GM19099 (cell line): ENCODE measurements around the gene FITM1.

Experiments
- POLR2A ChIP-seq: IDR thresholded peaks from 3 replicates; pipeline ENCODE4 v1.6.1; 2011; ENCODE audit warnings: low read depth; ENCODE audit not compliant: insufficient read length; ENCODE audit errors: extremely low read depth

FITM1 gene

DNA sequence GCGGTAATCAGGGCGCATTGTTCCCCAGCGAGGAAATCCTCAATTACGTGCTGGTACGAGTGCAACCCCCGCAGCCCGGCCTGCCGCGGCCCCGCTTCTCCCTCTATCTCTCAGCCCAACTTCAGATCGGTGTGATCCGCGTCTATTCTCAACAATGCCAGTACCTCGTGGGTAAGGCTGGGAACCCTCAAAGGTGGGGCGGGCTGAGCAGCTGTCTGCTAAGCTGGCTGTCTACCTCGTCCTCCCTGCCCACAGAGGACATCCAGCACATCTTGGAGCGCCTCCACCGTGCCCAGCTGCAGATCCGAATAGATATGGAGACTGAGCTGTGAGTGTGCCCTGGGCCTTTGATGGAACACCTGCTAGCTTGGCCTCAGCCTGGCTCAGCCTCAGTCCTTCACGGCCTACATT is 42.4 kb downstream of the FITM1 start:
- TF ChIP-seq POLR2A: peak; percentile 25

DNA sequence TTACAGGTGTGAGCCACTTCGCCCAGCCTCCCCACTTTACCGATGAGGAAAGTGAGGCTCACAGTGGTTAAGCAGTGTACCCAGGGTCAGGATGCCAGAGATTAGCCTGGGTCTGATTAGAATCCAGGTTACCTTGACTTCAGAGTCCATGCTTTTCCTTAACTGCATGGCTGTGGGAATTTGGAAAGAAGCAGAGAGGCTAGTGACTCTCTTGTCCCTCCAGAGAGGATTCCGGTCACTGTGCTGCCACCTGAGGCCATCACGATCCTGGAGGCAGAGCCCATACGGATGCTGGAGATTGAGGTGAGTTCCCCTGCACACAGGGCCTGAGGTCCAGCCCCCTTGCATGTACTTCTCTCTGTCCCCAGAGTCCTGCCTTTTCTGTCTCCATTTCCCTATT is 46.1 kb downstream of the FITM1 start:
- TF ChIP-seq POLR2A: no peak

DNA sequence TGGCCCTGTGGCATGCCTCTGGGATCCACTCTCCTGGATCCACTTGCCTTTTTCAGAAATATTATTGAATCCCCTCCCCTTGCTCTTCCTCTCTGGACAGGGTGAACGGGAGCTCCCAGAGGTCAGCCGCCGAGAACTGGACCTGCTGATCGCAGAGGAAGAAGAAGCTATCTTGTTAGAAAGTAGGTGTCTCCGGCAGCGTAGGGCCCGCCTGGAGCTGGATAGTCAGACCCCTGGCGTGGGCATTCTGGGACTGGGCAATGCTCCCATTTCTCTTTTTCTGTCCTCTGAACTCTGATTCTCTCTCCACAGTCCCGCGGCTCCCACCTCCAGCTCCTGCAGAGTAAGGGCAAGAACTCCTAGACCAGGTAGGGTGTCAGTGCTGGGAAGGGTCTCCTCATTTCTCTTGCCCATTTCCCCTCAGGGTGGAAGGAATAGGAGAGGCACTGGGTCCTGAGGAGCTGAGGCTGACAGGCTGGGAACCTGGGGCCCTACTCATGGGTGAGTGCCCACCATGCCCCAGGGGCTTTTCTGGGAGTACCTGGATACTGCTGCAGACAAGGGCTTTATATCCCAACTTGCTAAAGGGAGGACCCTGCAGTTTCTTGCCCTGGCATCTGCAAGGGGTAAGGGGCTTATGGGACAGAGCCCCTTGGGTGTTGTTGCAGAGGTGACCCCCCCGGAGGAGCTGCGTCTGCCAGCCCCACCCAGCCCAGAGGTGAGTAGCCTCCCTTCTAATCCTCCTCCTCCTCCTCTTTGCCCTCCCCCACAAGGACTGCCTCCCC is 46.8 kb downstream of the FITM1 start:
- TF ChIP-seq POLR2A: no peak

DNA sequence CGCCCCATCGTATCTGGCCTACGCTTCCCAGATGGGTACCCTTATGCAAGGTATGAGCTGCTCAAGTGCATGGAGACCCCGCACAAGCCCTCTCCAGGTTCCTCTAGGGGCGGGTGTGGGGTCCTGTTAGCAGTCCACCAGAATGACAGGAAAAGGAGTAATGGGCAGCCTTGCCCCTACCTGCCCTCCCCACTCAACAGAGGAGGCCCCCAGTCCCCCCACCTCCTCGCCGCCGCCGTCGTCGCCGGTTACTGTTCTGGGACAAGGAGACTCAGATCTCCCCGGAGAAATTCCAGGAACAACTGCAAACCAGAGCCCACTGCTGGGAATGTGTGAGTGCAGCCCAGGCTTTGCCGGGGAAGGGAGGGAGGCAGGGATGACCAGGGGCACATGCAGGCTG is 47.4 kb downstream of the FITM1 start:
- no peak for TF ChIP-seq POLR2A

DNA sequence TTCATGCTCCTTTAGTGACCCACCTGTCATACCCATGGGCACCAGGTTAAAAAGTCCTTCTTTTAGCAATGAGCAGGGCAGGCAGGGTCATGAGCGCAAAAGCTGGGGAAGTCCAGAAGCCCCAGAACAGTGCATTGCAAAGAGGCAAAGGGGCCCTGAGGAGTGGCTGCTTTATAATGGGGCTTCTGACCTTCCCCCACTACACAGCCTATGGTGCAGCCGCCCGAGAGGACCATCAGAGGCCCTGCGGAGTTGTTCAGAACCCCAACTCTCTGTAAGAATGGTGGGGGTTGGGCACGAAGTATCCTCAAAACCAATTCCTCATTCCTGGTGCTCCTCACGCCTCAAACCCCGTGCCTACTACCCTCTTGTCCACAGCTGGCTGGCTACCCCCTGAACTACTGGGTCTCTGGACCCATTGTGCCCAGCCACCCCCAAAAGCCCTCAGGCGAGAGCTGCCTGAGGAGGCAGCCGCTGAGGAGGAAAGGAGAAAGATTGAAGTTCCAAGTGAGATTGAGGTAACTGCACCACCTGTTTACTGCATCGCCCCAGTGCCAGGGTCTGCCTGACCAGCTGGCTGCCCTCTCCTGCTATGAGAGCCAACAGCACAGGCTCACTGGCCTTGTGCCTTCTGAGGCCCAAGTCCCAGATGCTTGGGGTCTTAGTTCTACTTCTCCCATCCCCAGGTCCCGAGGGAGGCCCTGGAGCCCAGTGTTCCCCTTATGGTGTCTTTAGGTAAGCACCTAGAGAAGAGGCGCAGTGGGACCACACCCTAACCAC is 48.1 kb downstream of the FITM1 start:
- TF ChIP-seq POLR2A: no peak

DNA sequence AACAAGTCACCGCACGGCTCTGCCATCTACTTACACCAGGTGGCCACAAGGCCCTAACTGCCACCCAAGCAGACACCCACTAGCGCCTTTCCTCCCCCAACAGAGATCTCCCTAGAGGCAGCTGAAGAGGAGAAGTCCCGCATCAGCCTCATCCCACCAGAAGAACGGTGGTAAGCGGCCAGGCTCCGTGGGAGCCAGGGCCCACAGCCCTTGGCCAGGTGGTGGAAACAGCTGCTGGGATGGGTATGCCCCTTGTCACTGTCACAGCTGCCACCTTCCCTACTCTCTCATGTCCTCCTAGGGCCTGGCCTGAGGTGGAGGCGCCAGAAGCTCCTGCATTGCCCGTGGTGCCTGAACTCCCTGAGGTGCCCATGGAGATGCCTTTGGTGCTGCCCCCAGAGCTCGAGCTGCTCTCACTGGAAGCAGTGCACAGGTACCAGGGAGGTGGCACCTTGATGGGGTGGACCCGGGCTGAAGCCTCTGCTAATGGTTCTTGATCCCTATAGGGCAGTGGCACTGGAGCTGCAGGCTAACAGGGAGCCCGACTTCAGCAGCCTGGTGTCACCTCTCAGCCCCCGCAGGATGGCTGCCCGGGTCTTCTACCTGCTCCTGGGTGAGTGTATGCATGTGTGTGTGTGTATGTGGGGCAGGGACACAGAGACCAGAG is 49.0 kb downstream of the FITM1 start:
- no peak for TF ChIP-seq POLR2A

DNA sequence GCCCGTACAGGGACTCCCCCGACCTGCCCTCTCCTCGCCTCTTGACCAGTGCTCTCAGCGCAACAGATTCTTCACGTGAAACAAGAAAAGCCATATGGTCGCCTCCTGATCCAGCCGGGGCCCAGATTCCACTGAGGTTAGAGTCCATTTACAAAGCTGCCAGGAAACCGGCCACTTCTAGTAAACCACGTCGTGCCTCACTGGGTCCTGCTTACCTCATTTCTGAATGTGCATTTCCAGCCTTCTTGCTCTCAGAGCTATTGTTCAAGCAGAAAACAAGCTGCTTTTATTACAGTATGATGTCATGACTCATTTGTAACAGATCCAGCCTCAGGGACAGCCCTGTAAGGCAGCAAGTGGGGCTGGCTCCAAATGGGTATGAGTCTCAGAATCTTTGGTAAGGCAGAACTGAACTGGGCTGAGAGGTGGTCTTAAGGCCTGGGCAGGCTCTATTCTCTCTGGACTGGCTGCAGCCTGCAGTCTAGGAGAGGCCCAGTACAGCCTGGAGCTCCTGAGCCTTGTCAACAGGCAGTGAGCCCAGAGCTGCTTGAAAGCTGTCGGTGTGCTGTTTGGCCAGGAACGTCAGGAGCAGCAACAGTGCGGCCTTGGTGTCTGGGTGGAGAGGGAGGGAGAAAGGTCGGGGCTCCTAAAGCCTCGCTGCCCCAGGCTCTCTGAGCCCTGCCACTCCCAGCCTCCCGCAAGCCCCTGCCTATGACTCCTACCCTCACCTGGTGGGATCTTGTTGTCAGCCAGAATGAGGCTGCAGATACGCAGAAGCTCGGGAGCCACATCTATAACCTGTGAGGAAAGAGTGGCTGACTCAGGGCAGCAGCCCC is 49.7 kb downstream of the FITM1 start:
- TF ChIP-seq POLR2A: no peak

DNA sequence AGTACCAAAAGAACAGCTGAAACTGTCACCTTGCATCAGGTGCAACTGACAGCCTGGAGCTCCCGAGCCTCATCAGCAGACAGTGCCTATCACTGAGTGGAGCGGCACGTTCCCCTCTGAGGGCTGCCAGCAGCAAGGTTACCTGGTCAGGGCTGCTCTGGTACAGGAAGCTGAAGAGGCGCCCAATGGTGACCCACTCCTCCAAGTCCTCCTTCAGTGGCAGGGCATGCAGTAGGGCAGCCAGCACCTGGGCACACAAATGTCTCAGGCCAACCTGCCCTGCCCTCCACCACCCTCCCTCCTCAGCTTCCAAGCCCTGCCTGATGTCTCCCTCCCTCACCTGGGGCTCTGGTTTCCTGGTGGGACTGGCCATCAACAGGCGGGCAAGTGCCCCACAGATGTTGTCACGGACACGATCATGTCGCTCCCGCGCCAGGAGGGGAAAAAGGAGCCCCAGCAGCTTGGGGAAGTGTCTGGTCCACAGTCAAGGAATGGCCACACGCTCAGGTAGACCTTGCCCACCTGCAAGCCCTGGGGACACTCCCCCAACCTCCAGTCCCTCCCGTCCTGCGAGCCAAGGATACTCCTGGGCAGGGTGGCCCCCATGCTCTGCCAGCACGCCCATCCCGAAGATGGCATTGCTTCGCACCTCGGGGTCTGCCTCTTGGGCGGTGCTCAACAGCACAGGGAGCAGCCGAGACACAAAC is 51.1 kb downstream of the FITM1 start:
- peak; percentile 13 for TF ChIP-seq POLR2A
